ENCODE results near the gene GPR32.
"Not testable (repeated sequence)": the region's sequence is repeated elsewhere in the genome, so short reads cannot be mapped to it uniquely, and the experiment has no call there.

DNA sequence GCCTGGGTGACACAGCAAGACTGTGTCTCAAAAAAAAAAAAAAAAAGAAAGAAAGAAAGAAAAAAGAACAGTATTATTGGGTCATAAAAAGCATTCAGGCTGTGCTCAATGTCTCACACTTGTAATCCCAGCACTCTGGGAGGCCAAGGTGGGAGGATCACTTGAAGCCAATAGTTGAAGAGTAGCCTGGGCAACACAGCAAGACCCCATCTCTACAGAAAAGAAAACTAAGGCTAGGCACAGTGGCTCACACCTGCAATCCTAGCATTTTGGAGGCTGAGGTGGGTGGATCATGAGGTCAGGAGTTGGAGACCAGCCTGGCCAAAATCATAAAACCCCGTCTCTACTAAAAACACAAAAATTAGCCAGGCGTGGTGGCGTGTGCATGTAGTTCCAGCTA, 12.6 kb upstream of the GPR32 start:
- TF ChIP-seq, protein P1, sequence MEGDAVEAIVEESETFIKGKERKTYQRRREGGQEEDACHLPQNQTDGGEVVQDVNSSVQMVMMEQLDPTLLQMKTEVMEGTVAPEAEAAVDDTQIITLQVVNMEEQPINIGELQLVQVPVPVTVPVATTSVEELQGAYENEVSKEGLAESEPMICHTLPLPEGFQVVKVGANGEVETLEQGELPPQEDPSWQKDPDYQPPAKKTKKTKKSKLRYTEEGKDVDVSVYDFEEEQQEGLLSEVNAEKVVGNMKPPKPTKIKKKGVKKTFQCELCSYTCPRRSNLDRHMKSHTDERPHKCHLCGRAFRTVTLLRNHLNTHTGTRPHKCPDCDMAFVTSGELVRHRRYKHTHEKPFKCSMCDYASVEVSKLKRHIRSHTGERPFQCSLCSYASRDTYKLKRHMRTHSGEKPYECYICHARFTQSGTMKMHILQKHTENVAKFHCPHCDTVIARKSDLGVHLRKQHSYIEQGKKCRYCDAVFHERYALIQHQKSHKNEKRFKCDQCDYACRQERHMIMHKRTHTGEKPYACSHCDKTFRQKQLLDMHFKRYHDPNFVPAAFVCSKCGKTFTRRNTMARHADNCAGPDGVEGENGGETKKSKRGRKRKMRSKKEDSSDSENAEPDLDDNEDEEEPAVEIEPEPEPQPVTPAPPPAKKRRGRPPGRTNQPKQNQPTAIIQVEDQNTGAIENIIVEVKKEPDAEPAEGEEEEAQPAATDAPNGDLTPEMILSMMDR (IDR thresholded peaks at IDR 0.05): not testable (repeated sequence)
- not testable (repeated sequence) for TF ChIP-seq POLR2A, POLR2AphosphoS5, EP300 (IDR thresholded peaks at IDR 0.05)

Data from gastroesophageal sphincter (tissue), 3 donors.